Activated T-helper 1 cell treated with Interleukin-2 at 50 U/mL for 16 hours (primary cell): ENCODE measurements around the gene MTM1.

Source experiments
- DNase-seq: peaks from one replicate; pipeline ENCODE4 v3.0.0-alpha.2; 2020; ENCODE audit warnings: low read depth

MTM1 gene

GRCh38 chrX:150602743-150603142 is 34.3 kb downstream of the MTM1 start:
- DNase-seq, result no peak

- no peak for DNase-seq
These were observed 37.2 kb downstream of the MTM1 start for GRCh38 chrX:150605603-150606002.

- no peak for DNase-seq
These were observed 38.8 kb downstream of the MTM1 start for GRCh38 chrX:150607201-150607600.

GRCh38 chrX:150610043-150610442 is 41.6 kb downstream of the MTM1 start:
- DNase-seq, result no peak

GRCh38 chrX:150610446-150610845 is 42.0 kb downstream of the MTM1 start:
- DNase-seq, result no peak

- DNase-seq, result no peak
These were observed 46.9 kb downstream of the MTM1 start for GRCh38 chrX:150615356-150615755.

- no peak for DNase-seq
These were observed 47.9 kb downstream of the MTM1 start for GRCh38 chrX:150616179-150616862.

GRCh38 chrX:150616863-150617198 is 48.4 kb downstream of the MTM1 start:
- no peak for DNase-seq

GRCh38 chrX:150621652-150622051 is 53.2 kb downstream of the MTM1 start:
- no peak for DNase-seq

- DNase-seq, result no peak
These were observed 55.2 kb downstream of the MTM1 start for GRCh38 chrX:150623583-150623982.

- no peak for DNase-seq
These were observed 56.7 kb downstream of the MTM1 start for GRCh38 chrX:150625097-150625496.

- no peak for DNase-seq
These were observed 57.5 kb downstream of the MTM1 start for GRCh38 chrX:150625875-150626274.

GRCh38 chrX:150627957-150628356 is 59.5 kb downstream of the MTM1 start:
- DNase-seq, result no peak

GRCh38 chrX:150635952-150636351 is 67.5 kb downstream of the MTM1 start:
- DNase-seq, result no peak

GRCh38 chrX:150642423-150642822 is 74.0 kb downstream of the MTM1 start:
- no peak for DNase-seq

GRCh38 chrX:150643271-150643670 is 74.8 kb downstream of the MTM1 start:
- no peak for DNase-seq

GRCh38 chrX:150643958-150644357 is 75.5 kb downstream of the MTM1 start:
- DNase-seq, result no peak

- DNase-seq, result no peak
These were observed 76.0 kb downstream of the MTM1 start for GRCh38 chrX:150644422-150644821.

GRCh38 chrX:150647331-150647730 is 78.9 kb downstream of the MTM1 start:
- DNase-seq, result no peak

GRCh38 chrX:150648296-150648940 is 80.0 kb downstream of the MTM1 start:
- no peak for DNase-seq

- DNase-seq, result no peak
These were observed 80.9 kb downstream of the MTM1 start for GRCh38 chrX:150649096-150649870.

- no peak for DNase-seq
These were observed 83.5 kb downstream of the MTM1 start for GRCh38 chrX:150651906-150652305.

- DNase-seq, result no peak
These were observed 87.4 kb downstream of the MTM1 start for GRCh38 chrX:150655788-150656187.
